ENCODE measurements around the gene AUTS2.
"Not testable (repeated sequence)": the region's sequence is repeated elsewhere in the genome, so short reads cannot be mapped to it uniquely, and the experiment has no call there.

The AUTS2 gene

DNA sequence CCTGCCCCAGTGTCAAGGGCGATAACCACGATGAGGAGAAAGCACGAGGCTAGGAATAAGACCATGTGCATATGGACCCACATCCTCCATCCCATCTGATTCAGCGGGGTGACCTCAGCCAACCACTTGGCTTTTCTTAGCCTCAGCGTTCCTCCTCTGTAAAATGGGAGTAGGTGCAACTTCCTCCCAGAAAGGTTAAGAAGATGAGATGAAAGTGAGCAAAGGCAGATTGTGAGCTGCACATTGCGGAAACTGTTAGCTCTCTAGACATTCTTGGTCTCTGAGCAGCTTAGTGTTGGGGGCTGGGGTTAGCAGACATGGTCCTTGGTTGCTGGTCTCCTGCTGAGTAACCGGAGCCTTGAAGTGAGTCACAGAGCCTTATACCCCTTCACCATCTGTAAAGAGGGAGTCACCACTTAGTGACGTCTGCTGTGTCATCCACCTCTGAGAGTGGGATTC lies 1036.4 kb downstream of the AUTS2 start:
- peak; percentile 22 for DNase-seq (ENCODE audit: low spot score)

DNA sequence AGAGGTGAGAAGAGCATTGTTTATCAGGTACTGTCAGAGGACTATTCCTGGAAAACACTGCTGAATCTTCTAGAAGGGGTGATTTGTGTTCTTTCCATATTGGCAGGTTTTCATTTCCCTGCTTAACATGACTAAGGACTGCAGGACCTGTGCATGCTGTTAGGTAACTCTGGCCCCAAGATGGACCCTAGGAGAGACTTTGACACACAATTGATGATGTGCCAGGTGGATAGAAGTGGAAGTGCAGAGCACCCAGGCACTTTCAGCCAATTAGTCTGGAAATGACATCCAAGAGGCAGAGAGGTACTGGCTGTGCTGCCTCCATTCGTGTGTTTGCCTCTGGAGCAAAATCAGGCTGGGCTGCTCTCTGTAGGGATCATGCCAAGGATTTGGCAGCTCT lies 1037.4 kb downstream of the AUTS2 start:
- no peak for DNase-seq (ENCODE audit: low spot score)

DNA sequence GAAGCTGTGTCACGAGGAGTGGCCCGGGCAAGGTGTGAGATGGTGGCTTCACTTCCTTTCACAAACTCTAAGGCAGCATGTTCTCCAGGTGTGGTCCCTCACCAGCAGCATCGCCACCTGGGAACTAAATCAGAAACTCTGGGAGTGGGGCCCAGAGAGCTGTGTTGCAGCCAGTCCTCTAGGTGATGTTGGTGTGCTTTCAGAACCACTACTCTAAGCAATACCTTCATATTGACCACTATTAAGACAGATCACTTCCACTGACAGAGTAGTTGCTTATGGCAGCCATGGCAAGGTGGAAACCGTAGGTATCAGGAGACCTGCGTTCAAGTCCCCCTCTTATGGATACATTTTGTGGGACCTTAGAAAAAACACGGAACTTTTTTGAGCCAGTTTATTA lies 1037.9 kb downstream of the AUTS2 start:
- DNase-seq (ENCODE audit: low spot score): no peak

DNA sequence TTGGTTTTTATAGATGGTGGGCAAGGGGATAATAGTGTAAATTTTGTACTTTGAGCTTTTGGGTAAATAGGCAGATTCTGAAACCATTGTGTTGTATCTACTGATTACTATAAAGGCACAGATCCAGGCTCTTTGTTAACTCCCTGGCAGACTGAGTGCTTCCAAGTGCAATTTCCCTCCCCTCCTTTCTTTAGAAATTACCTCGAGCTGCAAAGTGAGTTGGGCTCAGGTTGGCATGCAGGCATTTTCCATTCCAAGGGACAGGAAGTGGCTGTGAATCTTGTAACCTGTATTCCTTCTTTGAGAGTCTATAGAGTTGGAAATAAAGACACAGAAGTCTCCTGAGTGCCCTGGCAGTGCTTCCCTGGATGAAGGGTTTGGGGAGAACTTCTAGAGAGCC lies 1039.5 kb downstream of the AUTS2 start:
- DNase-seq (ENCODE audit: low spot score): no peak

DNA sequence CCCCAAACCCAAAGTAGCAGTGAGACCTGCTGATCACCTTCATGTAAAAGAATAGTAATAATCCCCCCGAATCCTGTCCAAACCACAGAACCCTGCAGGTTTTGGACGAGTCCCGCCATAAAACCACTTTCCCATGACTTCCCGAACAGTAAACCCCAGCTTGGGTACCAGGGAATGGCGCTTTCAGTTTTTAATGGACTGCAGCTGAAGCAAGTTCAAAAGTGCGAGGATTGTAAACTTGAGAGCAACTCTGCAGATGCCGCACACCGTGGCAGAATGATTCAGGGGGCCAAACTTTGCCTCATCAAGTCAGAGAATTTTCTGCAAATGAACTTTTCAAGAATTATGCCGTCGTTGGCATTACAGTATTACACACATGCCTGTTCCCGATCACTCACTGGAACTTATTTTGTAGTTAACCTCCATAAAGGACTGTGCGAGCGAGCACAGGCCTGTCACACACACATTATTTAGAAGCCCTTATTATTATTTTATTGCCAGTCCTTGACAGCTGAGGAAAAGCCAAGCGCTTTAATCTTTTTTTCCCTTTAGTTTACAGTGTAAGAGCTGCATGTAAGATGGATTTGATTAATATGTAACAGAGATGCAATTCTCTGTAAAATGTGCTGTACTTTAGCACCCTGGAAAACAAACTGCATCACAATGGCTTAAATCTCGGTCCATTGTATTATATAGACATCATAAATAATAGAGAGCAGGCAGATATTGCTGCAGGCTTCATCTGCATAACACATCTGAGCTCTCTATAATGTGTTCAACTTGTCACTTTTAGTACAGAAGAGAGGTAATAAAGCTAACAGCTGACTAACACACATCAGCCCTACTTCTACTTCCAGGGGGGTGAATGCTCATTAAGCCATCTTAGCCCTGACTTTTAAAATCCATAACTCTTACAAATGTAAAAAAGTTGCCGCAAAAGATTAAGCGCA lies 1040.2 kb downstream of the AUTS2 start:
- no peak for DNase-seq (ENCODE audit: low spot score)

DNA sequence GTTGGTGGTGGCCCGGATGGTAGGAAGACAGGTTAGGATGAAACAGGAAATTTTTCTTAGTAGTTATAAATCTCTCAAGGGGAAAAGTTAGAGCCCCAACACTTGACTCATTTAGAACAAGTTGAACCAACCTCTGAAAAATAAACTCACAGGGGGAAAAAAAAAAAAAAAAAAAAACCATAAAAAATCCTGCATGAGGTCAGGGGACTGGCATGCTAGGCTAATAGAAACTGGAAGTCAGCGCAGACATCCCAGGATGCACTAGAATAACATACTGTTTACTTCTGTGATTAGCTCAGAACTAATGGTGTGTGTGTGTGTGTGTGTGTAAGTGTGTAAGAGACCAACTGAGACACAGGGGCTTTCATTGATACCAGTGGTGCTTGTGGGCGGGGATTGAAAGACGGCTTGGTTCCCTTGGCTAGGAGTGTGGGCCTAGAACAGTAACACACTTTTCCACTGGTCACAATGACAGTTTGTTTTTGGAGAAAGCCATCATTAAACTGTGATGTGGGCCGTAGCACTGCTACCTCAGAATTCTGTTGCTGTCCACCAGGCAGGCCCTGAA lies 1042.1 kb downstream of the AUTS2 start:
- no peak for DNase-seq (ENCODE audit: low spot score)

DNA sequence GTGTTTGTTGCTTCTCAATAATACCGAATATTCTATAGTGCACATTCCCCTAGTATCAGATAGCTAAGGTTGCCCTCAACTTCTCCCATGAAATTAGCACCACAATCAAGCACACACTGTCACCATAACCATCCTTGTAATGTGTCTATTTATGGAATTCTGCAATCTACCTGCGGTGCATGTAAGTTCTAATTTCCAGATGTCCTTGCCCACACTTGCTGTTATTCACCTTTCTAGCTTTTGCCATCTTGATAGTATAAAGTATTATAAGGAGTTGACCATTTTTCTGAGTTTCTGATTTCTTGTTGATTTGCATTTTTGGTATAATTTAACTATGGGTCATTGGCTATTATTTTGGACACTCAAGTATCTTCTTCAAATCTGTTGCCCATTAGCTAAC lies 1043.6 kb downstream of the AUTS2 start:
- DNase-seq (ENCODE audit: low spot score): no peak

DNA sequence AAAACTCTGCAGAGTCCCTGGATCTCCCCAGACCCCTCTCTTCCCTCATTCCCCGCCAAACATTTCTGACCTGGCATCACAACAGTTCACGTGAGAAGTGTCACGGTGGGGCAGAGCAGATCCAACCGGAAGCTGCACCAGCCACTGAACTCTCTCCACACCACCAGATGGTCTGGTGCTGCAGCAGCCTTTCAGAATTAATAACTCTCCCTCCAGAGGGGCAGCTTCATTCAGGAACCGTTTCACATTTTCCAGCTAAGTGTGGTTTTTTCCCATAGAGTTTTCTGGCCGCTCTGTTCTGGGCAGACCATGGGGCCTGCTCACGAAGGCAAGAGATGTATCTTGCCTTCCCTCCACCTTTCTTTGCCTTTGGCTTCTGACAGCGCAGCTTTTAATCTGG lies 1047.0 kb downstream of the AUTS2 start:
- DNase-seq (ENCODE audit: low spot score): no peak

DNA sequence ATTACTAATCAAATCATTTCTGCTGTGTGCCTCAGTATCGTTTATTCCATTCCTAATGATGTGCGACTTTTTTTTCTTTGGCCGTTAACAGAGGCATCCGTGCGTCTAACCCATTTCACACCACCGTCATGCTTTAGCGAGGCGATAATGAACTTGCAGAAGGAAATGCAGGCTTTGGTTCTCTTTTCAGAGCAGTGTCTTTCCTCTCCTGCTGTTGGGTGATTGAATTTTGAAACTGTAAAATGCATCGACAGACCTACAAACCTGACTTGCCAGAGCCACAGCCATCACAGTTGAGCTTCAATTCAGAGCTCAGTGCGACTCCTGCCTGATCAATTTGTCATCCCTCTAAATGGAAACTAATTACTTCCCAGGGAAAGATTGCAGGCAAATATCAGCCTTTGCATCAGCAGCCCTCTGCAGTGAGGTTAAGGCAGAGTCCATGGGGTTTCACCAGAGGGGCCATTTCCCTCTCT lies 1047.6 kb downstream of the AUTS2 start:
- DNase-seq (ENCODE audit: low spot score): no peak

DNA sequence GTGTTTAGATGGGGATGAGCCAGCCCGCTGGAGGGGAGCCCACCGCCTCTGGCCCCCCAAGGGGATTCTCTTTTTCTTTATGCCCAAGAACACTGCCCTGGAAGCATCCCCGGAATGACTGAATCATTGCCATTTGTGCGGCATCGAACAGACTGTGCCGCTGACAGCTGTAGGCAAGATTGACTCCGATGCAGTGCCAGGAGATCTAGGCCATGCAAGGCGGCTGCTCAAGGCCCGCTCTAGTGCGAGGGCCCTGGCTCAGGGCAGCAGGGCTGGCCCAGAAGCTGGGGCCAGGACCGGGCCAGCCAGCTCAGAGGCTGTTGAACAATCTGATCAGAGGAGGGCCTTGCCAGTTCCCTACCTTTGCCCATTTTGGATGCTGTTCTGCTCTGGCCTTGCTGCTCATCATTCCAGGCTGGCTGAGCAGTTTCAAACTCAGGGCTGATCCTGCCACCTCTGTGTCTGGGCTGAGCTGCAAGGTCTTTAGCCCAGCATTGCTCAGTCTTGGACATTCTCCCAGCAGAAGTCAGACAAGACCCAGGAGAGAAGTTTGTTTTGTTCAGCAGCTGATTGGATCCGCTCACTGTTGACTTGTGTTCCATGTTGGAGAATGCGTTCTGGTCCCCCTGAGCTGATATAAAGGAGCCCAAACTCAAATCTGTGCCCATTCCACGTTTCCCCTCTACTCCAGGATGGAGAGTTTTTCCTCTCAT lies 1048.4 kb downstream of the AUTS2 start:
- DNase-seq (ENCODE audit: low spot score): no peak

DNA sequence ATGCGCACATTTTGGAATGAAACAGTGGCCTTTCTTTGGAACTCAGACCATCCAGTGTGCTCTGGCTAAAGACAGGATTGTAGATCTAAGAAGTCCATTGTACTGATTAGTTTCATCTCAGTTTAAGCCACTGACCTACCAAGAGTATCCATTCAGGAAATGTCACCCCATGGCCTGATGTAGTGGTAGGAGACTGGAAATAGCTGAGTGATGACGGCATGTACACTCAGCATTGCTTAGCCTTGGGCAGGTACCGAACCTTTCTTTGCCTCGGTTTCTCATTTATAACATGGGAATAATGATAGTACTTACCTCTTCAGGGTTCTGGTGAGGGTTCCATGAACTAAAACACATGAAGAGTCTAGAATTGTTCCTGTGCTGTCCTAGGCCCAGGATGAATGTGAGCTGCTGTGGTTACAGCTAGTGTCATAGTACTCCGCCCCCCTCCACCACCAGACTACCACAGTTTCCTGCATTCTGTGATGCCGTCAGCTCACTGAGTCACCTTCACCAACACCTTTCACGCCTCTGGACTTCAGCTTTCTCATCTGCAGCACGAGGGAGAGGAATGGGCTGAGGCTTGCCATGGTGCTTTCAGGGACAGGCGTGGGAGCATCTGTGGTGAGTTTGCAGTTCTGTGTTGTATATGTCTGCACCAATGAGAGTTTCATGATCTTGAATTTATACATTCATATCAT lies 1049.7 kb downstream of the AUTS2 start:
- peak; percentile 79 for DNase-seq (ENCODE audit: low spot score)

DNA sequence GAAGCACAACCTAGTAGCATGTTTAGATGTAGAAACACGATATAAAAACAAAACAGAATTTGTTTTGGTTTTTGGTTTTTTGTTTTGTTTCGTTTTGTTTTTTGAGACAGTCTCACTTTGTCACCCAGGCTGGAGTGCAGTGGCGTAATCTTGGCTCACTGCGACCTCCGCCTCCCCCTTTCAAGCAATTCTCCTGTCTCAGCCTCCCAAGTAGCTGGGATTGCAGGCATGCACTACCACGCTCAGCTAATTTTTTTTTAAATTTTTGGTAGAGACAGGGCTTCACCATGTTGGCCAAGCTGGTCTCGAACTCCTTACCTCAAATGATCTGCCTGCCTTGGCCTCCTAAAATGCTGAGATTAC lies 1050.2 kb downstream of the AUTS2 start:
- not testable (repeated sequence) for DNase-seq (ENCODE audit: low spot score)

DNA sequence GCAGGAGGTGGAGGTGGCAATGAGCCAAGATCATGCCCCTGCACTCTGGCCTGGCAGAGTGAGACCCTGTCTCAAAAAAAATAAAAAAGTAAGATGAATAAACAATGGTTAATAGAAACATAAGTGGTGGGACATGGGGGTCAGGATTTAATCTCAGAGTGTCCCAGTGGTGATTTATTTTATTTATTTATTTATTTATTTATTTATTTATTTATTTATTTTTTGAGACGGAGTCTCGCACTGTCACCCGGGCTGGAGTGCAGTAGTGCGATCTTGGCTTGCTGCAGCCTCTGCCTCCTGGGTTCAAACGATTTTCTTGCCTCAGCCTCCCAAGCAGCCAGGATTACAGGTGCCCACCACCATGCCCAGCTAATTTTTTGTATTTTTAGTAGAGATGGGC lies 1051.0 kb downstream of the AUTS2 start:
- DNase-seq (ENCODE audit: low spot score): no peak

DNA sequence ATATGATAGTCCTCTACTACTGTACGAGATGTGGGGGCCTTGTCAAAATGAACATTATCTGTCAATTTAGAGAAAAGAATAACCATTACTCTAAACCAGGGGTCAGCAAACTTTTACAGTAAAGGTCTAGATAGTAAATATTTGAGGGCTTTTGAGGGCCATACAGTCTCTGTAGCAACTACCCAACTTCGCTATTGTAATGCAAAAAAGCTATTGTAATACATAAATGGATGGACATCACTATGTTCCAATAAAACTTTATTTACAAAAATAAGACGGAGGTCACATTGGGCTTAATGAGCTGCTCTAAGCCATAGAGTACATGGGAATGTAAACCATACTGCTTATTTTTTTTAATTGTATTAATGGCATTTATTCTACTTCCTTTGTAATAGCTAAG lies 1055.9 kb downstream of the AUTS2 start:
- no peak for DNase-seq (ENCODE audit: low spot score)

DNA sequence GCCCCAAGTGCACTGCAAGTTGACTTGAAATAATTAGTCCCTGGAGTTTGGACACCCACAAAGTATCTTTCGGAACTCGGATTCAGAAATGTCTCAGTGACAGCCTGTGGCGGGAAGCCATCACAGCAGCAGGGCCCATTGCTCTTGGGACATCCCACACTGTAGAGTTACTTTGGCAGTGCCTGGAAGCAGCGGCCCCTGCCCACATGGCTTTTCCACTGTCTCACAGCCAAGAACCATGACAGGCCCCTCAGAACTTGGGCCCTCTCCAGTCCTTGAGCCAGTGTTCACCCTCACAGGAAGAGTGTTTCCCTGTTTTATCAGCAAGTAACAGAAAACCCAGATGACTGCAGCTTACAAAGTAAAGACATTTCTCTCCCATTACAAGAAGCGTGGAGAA lies 1056.7 kb downstream of the AUTS2 start:
- no peak for DNase-seq (ENCODE audit: low spot score)

DNA sequence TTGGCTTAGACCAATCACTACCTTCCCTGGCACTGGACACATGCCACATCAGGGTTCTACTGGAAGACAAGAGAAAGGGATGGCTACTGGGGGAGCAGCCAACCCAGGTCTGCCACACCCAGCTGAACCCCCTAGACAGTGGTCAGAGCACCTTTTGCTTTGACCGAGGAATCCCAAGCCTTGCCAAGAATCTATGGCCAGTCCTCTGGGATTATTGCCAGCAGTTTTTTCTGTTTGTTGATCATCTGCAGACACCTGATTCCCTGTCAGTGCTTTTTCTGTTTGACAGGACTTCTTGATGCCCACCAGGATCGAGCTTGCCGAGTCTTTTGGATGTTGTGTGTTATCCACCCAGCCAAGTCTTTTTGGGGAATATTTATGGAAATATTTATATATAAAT lies 1057.4 kb downstream of the AUTS2 start:
- DNase-seq (ENCODE audit: low spot score): no peak

DNA sequence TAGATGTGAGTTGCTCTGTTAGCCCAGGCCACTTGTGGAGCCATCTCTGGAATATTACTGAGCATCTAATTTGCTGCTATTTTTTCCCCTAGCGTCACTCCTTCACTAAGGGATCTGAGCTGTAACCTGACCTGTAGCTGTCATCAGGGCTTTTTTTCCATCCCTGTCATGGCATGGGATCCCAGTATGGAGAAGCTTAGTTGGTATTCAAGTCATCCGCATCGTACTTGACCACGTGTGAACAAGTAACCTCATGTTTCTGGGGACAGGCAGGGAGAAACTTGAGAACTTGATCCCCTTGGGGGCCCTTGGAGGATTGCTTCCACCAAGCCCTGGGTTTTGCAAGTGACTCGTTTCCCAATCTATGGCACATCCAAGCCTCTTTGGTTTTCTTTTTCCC lies 1059.3 kb downstream of the AUTS2 start:
- no peak for DNase-seq (ENCODE audit: low spot score)

DNA sequence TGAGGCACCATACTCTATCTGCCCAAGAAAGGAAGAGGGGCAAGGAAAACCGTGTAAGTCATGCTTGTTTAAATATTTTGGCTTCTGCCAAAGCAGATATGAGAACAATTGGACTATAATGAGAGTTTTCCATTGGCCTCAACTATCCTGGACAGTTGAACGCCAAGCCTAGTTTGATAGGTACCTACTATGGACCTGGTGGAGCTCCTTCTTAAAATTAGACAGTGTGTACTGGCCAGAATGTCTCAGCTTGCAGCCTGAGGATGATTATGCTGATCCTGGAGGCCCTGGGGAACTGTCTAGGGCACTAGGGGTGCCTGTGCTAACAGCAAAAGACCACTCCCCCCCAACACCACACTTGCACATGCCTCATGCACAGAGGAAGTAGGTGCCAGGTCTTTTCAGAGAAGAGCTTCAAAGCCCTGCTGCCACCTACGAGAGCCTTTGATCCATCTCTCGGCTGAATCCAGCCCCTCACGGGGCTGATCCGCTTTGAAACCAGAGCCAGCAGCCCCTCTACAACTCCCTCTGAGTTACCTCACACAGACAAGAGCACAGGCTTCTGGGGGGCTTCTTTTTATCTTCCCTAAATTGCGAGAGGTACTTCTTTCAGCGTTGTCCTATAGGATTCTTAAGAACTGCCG lies 1059.8 kb downstream of the AUTS2 start:
- DNase-seq (ENCODE audit: low spot score): no peak

DNA sequence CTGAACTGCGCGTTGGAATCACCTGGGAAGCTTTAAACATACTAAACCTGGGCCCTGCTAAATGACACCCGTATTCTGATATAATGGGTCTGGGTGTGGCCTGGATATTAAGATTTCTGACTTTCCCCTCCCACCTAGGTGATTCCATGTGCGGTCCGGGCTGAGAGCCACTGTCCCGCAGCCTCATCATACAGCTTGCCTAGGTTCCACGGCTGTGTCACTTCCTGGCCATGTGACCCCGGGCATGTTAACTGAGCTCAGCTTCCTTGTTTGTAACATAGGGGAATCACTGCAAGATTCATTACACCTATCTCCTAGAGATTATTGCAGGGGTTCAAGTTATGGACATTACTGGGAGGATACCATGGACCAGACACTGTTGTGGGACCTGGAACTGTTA lies 1061.0 kb downstream of the AUTS2 start:
- no peak for DNase-seq (ENCODE audit: low spot score)

DNA sequence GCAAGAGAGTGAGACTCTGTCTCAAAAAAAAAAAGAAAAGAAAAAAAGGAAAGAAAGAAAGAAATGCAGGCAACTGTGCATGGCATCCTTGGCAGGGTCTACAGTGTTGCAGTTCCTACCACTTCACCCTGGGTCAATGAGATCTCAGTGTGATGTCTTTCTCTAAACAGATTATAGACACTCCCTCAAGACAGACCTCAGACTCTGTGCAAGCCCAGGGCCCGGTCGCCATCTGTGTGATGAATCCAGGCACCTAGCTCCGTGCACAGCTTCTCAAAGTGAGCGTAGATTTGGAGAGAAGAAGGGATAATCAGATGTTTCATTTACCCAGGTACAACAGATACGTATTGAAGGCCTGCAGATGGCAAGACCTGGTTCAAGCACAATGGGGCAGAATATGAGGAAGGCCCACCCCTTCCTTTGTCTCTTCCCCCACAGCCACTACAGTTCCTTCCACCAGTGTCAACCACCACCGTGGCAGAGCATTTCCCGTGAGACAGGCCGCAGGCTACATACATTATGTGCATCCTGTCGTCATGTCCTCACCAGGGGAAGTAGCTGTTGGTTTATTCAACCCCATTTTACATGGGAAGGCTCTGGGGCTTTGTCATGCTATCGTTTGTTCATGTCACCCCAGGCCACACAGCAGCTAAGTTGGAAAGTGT lies 1062.0 kb downstream of the AUTS2 start:
- peak; percentile 58 for DNase-seq (ENCODE audit: low spot score)

DNA sequence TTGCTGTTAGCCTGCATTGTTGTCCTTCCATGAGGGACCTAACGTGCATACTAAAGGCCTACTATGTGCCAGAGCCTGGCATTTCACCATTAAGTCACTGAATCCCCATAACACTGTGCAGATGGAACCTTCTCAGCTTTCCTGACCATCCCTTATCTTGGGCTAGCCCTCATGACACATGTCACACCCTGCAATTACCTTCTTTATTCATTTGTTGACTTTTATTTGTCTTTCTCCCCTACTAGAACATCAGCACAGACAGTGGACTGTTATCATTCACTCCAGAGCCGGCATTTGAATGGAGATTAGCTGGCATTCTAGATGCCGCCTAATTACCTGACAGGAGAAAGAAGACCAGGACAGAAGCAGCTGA lies 1062.5 kb downstream of the AUTS2 start:
- no peak for DNase-seq (ENCODE audit: low spot score)
